Measurements from ENCODE around the gene TRIM41. TPM values are rescaled to one million over a fixed set of nuclear protein-coding genes. Genes with fewer than 3 reads are reported as not detected.

Gene TRIM41
- total RNA-seq, 1 donor from 2014 or later: 39.1 TPM

- Mint-ChIP-seq H3K4me1 (peaks cover 12% of the 10 kb centered on the region), H3K27me3 (ENCODE audit: low read depth) (peaks cover 26% of the 10 kb centered on the region), H3K36me3 (ENCODE audit: low read depth) (peaks cover 36% of the 10 kb centered on the region), H3K4me3 (peak overlapping the region; percentile 70), H3K9me3 (no peaks in the 10 kb centered on the region), H3K27ac (ENCODE audit: unreplicated experiment) (peak overlapping the region; percentile 62)
- no peak for DNase-seq (ENCODE audit: low read depth, low spot score)
- TF ChIP-seq CTCF (conservative IDR thresholded peaks at IDR 0.05): no peak
Measured at GRCh38 chr5:181233801-181234454, 10.8 kb downstream of the TRIM41 start.

- peaks cover 42% of the 10 kb centered on the region for H3K36me3 Mint-ChIP-seq (ENCODE audit: low read depth)
- DNase-seq (ENCODE audit: low read depth, low spot score): no peak
- H3K9me3 Mint-ChIP-seq: no peaks in the 10 kb centered on the region
- no peak overlapping the region for H3K27ac Mint-ChIP-seq (ENCODE audit: unreplicated experiment)
- TF ChIP-seq CTCF (conservative IDR thresholded peaks at IDR 0.05): no peak
- H3K4me1 Mint-ChIP-seq: peaks cover 18% of the 10 kb centered on the region
- H3K27me3 Mint-ChIP-seq (ENCODE audit: low read depth): peaks cover 26% of the 10 kb centered on the region
- H3K4me3 Mint-ChIP-seq: peak overlapping the region; percentile 84
Measured at GRCh38 chr5:181234455-181235306, 11.6 kb downstream of the TRIM41 start.

GRCh38 chr5:181235323-181235688 is 12.2 kb downstream of the TRIM41 start:
- H3K4me1 Mint-ChIP-seq: peaks cover 18% of the 10 kb centered on the region
- peaks cover 26% of the 10 kb centered on the region for H3K27me3 Mint-ChIP-seq (ENCODE audit: low read depth)
- TF ChIP-seq CTCF (conservative IDR thresholded peaks at IDR 0.05): no peak
- H3K27ac Mint-ChIP-seq (ENCODE audit: unreplicated experiment): no peak overlapping the region
- H3K4me3 Mint-ChIP-seq: peak overlapping the region; percentile 84
- H3K36me3 Mint-ChIP-seq (ENCODE audit: low read depth): peaks cover 42% of the 10 kb centered on the region
- no peaks in the 10 kb centered on the region for H3K9me3 Mint-ChIP-seq
- DNase-seq (ENCODE audit: low read depth, low spot score): no peak

GRCh38 chr5:181235689-181236366 is 12.7 kb downstream of the TRIM41 start:
- Mint-ChIP-seq H3K27ac (ENCODE audit: unreplicated experiment) (no peak overlapping the region), H3K4me3 (peak overlapping the region; percentile 84)

More at GRCh38 chr5:181235689-181236366, 12.7 kb downstream of the TRIM41 start:
- H3K36me3 Mint-ChIP-seq (ENCODE audit: low read depth): peaks cover 42% of the 10 kb centered on the region
- H3K9me3 Mint-ChIP-seq: no peaks in the 10 kb centered on the region
- DNase-seq (ENCODE audit: low read depth, low spot score): no peak
- H3K27me3 Mint-ChIP-seq (ENCODE audit: low read depth): peaks cover 26% of the 10 kb centered on the region
- H3K4me1 Mint-ChIP-seq: peaks cover 18% of the 10 kb centered on the region
- no peak for TF ChIP-seq CTCF (conservative IDR thresholded peaks at IDR 0.05)

All from neural crest cell (in vitro differentiated cells).